Stimulated activated CD4-positive, alpha-beta T cell treated with anti-CD3 and anti-CD28 coated beads, TNF-alpha, amount 100 ng/mL, for 1 hour (primary cell): ENCODE measurements around the gene CCDC91.
"Not testable (repeated sequence)": the region's sequence is repeated elsewhere in the genome, so short reads cannot be mapped to it uniquely, and the experiment has no call there.

Source experiments
- DNase-seq, 3 donors: peaks; one replicate each; pipeline ENCODE4 v3.0.0-alpha.2; 2020; ENCODE audit warnings: low read depth in 3 of 3, low spot score in 1 of 3

CCDC91 gene

GRCh38 chr12:28446031-28446430 is 255.8 kb downstream of the CCDC91 start:
- DNase-seq: no peak

GRCh38 chr12:28453686-28454085 is 263.4 kb downstream of the CCDC91 start:
- no peak for DNase-seq

- no peak for DNase-seq
These were observed 266.9 kb downstream of the CCDC91 start for GRCh38 chr12:28456934-28457710.

GRCh38 chr12:28457785-28458184 is 267.5 kb downstream of the CCDC91 start:
- DNase-seq: no peak

- no peak for DNase-seq
These were observed 269.2 kb downstream of the CCDC91 start for GRCh38 chr12:28459481-28459880.

- DNase-seq: no peak
These were observed 270.3 kb downstream of the CCDC91 start for GRCh38 chr12:28460420-28461130.

GRCh38 chr12:28463396-28463795 is 273.1 kb downstream of the CCDC91 start:
- no peak for DNase-seq

- not testable (repeated sequence) for DNase-seq
These were observed 281.5 kb downstream of the CCDC91 start for GRCh38 chr12:28471762-28472161.

- not testable (repeated sequence) for DNase-seq
These were observed 285.9 kb downstream of the CCDC91 start for GRCh38 chr12:28476206-28476605.

GRCh38 chr12:28479097-28479496 is 288.8 kb downstream of the CCDC91 start:
- DNase-seq: not testable (repeated sequence)

- no peak for DNase-seq
These were observed 289.4 kb downstream of the CCDC91 start for GRCh38 chr12:28479683-28480082.

- no peak for DNase-seq
These were observed 293.9 kb downstream of the CCDC91 start for GRCh38 chr12:28484156-28484555.

GRCh38 chr12:28486521-28486920 is 296.3 kb downstream of the CCDC91 start:
- no peak for DNase-seq

- no peak for DNase-seq
These were observed 299.0 kb downstream of the CCDC91 start for GRCh38 chr12:28489246-28489645.

GRCh38 chr12:28497889-28498411 is 307.7 kb downstream of the CCDC91 start:
- no peak for DNase-seq

- no peak for DNase-seq
These were observed 308.6 kb downstream of the CCDC91 start for GRCh38 chr12:28498850-28499249.

GRCh38 chr12:28500373-28501024 is 310.2 kb downstream of the CCDC91 start:
- DNase-seq: no peak

- DNase-seq: no peak
These were observed 316.0 kb downstream of the CCDC91 start for GRCh38 chr12:28506271-28506670.

- DNase-seq: no peak
These were observed 316.8 kb downstream of the CCDC91 start for GRCh38 chr12:28507033-28507432.

- DNase-seq: no peak
These were observed 317.6 kb downstream of the CCDC91 start for GRCh38 chr12:28507867-28508266.

GRCh38 chr12:28512406-28512805 is 322.1 kb downstream of the CCDC91 start:
- no peak for DNase-seq

GRCh38 chr12:28512876-28513275 is 322.6 kb downstream of the CCDC91 start:
- no peak for DNase-seq
